Middle frontal gyrus (tissue), 1 donor: Measurements from ENCODE around the gene MAGEA12.
"Not testable (repeated sequence)": the region's sequence is repeated elsewhere in the genome, so short reads cannot be mapped to it uniquely, and the experiment has no call there.

Experiments used
- DNase-seq: peaks from one replicate; pipeline ENCODE4 v3.0.0-alpha.2; 2015; ENCODE audit warnings: low spot score; ENCODE audit errors: extremely low spot score

Gene MAGEA12

GRCh38 chrX:152761582-152761981 lies 28.0 kb downstream of the MAGEA12 start:
- DNase-seq, result not testable (repeated sequence)

- DNase-seq, result not testable (repeated sequence)
Observed at GRCh38 chrX:152766562-152766961, 33.0 kb downstream of the MAGEA12 start.

GRCh38 chrX:152769549-152770289 lies 36.2 kb downstream of the MAGEA12 start, which contains the start of gene MAGEA6:
Gene MAGEA6, minus strand, starts transcription at chrX:152769689. Its CDS starts 2,039 bp downstream, at chrX:152767650.
- DNase-seq, result not testable (repeated sequence)

- not testable (repeated sequence) for DNase-seq
Observed at GRCh38 chrX:152787062-152787461, 53.5 kb downstream of the MAGEA12 start.
